Hepatocyte (in vitro differentiated cells): Measurements from ENCODE around the gene RPTOR. TPM values are rescaled to one million over a fixed set of nuclear protein-coding genes. Genes with fewer than 3 reads are reported as not detected.

Source experiments
- DNase-seq: peaks from one replicate; pipeline ENCODE4 v3.0.0-alpha.2; 2016; ENCODE audit warnings: low spot score
- H2AFZ ChIP-seq: fragments of 200-600 bp; sonication (generic); 2 replicates; pipeline ENCODE4 v1.6.0; 2016; ENCODE audit warnings: antibody characterized with exemption, mild to moderate bottlenecking
- H3K27ac ChIP-seq: fragments of 200-600 bp; sonication (generic); 2 replicates; pipeline ENCODE4 v1.5.1; 2016; ENCODE audit warnings: mild to moderate bottlenecking
- H3K27me3 ChIP-seq: fragments of 200-600 bp; sonication (generic); 2 replicates; pipeline ENCODE4 v1.6.1; 2016
- H3K36me3 ChIP-seq: fragments of 200-600 bp; sonication (generic); replicated peaks from 2 replicates; pipeline ENCODE4 v1.5.1; 2016; ENCODE audit warnings: low read depth; ENCODE audit not compliant: insufficient read depth
- H3K4me1 ChIP-seq: fragments of 200-600 bp; sonication (generic); 2 replicates; pipeline ENCODE4 v1.5.1; 2016; ENCODE audit warnings: mild to moderate bottlenecking, moderate library complexity; ENCODE audit not compliant: insufficient read depth
- H3K4me2 ChIP-seq: fragments of 200-600 bp; sonication (generic); 2 replicates; pipeline ENCODE4 v1.6.0; 2016
- H3K4me3 ChIP-seq: fragments of 200-600 bp; sonication (generic); 2 replicates; pipeline ENCODE4 v1.5.1; 2016; ENCODE audit warnings: mild to moderate bottlenecking
- H3K79me2 ChIP-seq: fragments of 200-600 bp; sonication (generic); 2 replicates; pipeline ENCODE4 v1.6.0; 2017; ENCODE audit warnings: mild to moderate bottlenecking
- H3K9me2 ChIP-seq: fragments of 200-600 bp; sonication (generic); replicated peaks from 2 replicates; pipeline ENCODE4 v1.6.0; 2017; ENCODE audit warnings: mild to moderate bottlenecking; ENCODE audit not compliant: insufficient read depth
- H3K9me3 ChIP-seq: fragments of 200-600 bp; sonication (generic); 2 replicates; pipeline ENCODE4 v1.5.1; 2016; ENCODE audit warnings: low read depth, mild to moderate bottlenecking
- H4K20me1 ChIP-seq: fragments of 200-600 bp; sonication (generic); 2 replicates; pipeline ENCODE4 v1.6.0; 2016; ENCODE audit warnings: mild to moderate bottlenecking; ENCODE audit not compliant: insufficient read depth, poor library complexity, severe bottlenecking
- EZH2 ChIP-seq: fragments of 200-600 bp; sonication (generic); IDR thresholded peaks from 2 replicates; pipeline ENCODE4 v1.6.1; 2016; ENCODE audit warnings: antibody characterized with exemption, mild to moderate bottlenecking, borderline replicate concordance
- EZH2phosphoT487 ChIP-seq: fragments of 200-600 bp; sonication (generic); IDR thresholded peaks from one replicate; pipeline ENCODE4 v1.6.1; 2018; ENCODE audit warnings: antibody characterized with exemption, mild to moderate bottlenecking, low read depth, moderate library complexity; ENCODE audit not compliant: unreplicated experiment, severe bottlenecking
- WGBS: methylation state at CpG from one replicate; pipeline ENCODE4 v1.1.6; 2016; ENCODE audit warnings: low lambda C conversion rate; ENCODE audit errors: missing lambda C conversion rate; 5-methylcytosine and 5-hydroxymethylcytosine counted together
- polyA plus RNA-seq: library from polyadenylated mRNA; unstranded; fragments of >200 nt; fragmentation: Nextera tagmentation; extraction: Ambion mirVana; gene quantifications from 2 replicates; pipeline ENCODE4 v1.2.1, GENCODE V29; 2016
- total RNA-seq: library from RNA; depleted of rRNA; stranded (reverse); fragments of >200 nt; gene quantifications from 2 replicates; pipeline ENCODE4 v1.2.3, GENCODE V29; 2014
- TF ChIP-seq, protein P1 (sequence below): fragments of 200-600 bp; sonication (generic); IDR thresholded peaks from 2 replicates; pipeline ENCODE4 v1.5.1; 2016; ENCODE audit warnings: antibody characterized with exemption, mild to moderate bottlenecking; ENCODE audit not compliant: poor library complexity

RPTOR gene
- total and polyA plus RNA-seq, 2 experiments from 2014 or later: 14.1 to 20.6 TPM

DNA sequence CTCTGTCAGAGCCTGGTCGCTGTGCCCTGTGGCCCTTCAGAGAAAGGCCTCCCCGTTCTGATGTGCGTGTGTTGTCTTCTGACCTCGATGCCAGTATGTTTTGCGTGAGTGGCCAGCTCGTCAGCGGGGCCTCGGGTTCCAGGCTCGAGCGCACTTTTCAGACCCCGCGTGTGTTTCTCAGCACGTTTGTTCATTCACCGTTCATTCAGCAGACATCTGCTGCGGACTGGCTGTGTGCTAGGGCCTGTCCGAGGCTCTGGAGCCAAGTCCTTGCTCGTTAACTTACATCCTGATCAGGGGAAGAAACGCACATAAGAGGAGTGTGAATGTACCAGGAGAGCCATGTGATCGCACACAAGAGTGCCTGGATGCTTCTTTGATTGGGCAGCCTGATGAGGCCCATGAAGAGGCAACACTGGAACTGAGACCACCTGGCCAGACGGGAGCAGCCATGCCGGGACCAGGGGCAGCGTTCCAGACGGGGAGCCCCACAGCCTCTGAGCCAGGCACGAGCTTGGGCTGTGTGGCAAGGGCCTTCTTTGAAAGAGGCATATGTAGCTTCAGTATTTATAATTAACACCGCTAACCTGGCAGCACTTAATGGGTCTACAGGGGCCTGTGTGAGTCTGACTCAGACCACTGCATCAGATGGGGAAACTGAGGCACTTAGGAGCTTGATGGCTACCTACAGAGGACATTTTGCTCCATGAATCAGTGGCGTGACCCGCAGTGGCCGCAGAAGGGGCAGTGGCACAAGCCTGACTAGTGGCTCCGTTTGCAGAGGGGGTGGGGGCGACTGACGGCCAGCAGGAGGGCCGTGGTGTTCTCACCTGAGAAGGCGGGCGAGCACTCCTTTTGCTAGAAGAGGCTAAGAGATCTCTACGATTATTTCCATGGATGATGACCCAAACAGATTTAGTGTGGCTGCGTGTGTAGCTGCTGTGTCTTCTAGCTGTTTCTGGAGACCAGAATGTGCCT lies 259.1 kb downstream of the RPTOR start:
- Histone ChIP-seq H3K27me3 (no peaks in the 10 kb centered on the region), H4K20me1 (no peaks in the 10 kb centered on the region), H3K36me3 (no peaks in the 10 kb centered on the region), H3K9me2 (no peaks in the 10 kb centered on the region), H3K9me3 (peaks cover 5% of the 10 kb centered on the region), H2AFZ (no peak overlapping the region), H3K79me2 (no peaks in the 10 kb centered on the region), H3K27ac (no peak overlapping the region), H3K4me2 (no peak overlapping the region), H3K4me3 (no peak overlapping the region), H3K4me1 (no peaks in the 10 kb centered on the region)
- TF ChIP-seq EZH2 (no peak), EZH2phosphoT487 (no peak)
- TF ChIP-seq, protein P1, sequence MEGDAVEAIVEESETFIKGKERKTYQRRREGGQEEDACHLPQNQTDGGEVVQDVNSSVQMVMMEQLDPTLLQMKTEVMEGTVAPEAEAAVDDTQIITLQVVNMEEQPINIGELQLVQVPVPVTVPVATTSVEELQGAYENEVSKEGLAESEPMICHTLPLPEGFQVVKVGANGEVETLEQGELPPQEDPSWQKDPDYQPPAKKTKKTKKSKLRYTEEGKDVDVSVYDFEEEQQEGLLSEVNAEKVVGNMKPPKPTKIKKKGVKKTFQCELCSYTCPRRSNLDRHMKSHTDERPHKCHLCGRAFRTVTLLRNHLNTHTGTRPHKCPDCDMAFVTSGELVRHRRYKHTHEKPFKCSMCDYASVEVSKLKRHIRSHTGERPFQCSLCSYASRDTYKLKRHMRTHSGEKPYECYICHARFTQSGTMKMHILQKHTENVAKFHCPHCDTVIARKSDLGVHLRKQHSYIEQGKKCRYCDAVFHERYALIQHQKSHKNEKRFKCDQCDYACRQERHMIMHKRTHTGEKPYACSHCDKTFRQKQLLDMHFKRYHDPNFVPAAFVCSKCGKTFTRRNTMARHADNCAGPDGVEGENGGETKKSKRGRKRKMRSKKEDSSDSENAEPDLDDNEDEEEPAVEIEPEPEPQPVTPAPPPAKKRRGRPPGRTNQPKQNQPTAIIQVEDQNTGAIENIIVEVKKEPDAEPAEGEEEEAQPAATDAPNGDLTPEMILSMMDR: no peak
- no peak for DNase-seq
- WGBS: 94% methylated on average over 36 of the region's 36 CpGs

DNA sequence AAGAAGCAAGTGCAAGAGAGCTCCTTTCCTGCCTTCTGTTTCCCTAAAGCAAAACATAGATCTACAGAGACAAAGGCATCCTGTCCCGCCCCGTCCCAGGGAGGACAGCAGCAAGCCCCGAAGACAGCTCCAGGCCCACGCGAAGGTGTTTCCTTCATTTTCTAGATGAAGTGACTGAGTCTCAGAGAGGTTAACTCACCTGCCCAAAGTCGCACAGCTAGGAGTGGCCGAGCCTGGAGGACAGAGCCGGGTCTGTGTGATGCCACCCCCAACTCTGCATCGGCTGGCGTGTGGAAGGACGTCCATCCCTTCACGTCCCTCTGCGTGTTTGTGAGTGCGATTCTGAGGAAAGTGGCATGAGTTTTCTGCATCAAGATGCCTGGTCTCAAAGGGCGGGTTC lies 259.8 kb downstream of the RPTOR start:
- no peaks in the 10 kb centered on the region for H3K4me1 ChIP-seq
- no peaks in the 10 kb centered on the region for H3K79me2 ChIP-seq
- no peak overlapping the region for H2AFZ ChIP-seq
- no peaks in the 10 kb centered on the region for H4K20me1 ChIP-seq
- peaks cover 5% of the 10 kb centered on the region for H3K9me3 ChIP-seq
- no peaks in the 10 kb centered on the region for H3K27me3 ChIP-seq
- WGBS: 95% methylated on average over 15 of the region's 15 CpGs
- no peaks in the 10 kb centered on the region for H3K36me3 ChIP-seq
- DNase-seq: no peak
- no peak for TF ChIP-seq EZH2
- TF ChIP-seq, protein P1: no peak
- TF ChIP-seq EZH2phosphoT487: no peak
- no peak overlapping the region for H3K27ac ChIP-seq
- H3K4me2 ChIP-seq: no peak overlapping the region
- H3K4me3 ChIP-seq: no peak overlapping the region
- no peaks in the 10 kb centered on the region for H3K9me2 ChIP-seq

DNA sequence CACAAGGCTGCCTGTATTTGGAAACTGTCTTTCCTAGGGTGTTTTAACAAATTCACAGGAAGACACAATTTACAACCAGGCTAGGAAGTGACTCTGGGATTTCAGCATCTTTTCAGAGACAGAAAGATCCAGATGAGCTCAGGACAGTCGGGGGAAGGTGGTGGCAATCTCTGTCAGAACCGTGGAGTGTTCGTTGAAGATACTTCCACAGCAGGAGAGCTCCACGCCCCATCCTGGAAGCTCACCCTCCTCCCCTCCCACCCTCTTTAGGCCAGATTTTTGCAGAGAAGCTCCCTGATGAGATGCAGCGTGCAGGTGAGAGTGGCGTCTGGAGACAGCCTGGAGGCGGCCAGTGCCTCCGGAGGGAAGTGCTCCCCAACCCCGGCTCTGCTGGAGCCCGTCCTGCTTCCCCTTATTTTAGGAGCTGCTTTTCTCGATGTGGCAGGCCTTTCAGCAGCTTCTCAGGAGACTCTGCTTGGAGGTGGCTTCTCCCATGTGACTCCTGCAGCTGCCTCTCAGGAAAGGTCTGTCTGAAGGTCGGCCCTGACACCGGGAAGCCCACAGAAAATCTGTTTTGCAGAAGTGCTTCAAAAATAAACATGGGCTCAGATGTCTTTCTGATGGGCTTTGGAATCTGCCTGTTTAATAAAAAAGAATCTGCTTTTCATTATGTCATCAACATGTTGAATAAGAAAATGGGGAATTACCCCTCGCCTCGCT lies 260.6 kb downstream of the RPTOR start:
- H3K9me3 ChIP-seq: peaks cover 5% of the 10 kb centered on the region
- no peak overlapping the region for H2AFZ ChIP-seq
- TF ChIP-seq EZH2phosphoT487: no peak
- peak overlapping the region; percentile 31 for H3K27ac ChIP-seq
- no peak overlapping the region for H3K4me3 ChIP-seq
- no peaks in the 10 kb centered on the region for H3K27me3 ChIP-seq
- no peak overlapping the region for H3K4me2 ChIP-seq
- no peaks in the 10 kb centered on the region for H3K36me3 ChIP-seq
- H3K4me1 ChIP-seq: no peaks in the 10 kb centered on the region
- no peak for DNase-seq
- WGBS: 60% methylated on average over 15 of the region's 15 CpGs
- H3K79me2 ChIP-seq: no peaks in the 10 kb centered on the region
- H3K9me2 ChIP-seq: no peaks in the 10 kb centered on the region
- no peaks in the 10 kb centered on the region for H4K20me1 ChIP-seq

DNA sequence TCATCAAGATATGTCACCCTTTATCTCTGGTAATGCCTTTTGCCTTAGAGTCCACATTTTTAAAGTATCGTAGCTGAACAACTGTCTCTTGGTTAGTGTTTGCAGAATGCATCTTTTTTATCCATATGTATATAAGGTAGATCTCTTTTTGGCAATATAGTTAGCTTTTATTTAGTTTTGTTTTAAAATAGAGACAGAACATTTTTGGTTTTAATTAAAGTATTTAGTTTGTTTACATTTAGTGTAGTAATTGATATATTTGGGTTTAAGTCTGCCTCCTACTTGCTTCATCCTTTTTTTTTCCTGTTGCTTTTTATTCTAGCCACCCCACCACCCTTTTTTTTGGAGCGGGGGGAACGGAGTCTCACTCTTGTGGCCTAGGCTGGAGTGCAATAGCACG lies 262.4 kb downstream of the RPTOR start:
- Histone ChIP-seq H4K20me1 (no peaks in the 10 kb centered on the region), H3K9me2 (no peaks in the 10 kb centered on the region), H3K4me1 (no peaks in the 10 kb centered on the region), H3K4me3 (no peak overlapping the region), H3K4me2 (no peak overlapping the region), H3K27me3 (no peaks in the 10 kb centered on the region), H2AFZ (no peak overlapping the region), H3K36me3 (no peaks in the 10 kb centered on the region), H3K79me2 (no peaks in the 10 kb centered on the region), H3K27ac (no peak overlapping the region), H3K9me3 (peaks cover 5% of the 10 kb centered on the region)
- DNase-seq: no peak
- whole genome bisulfite sequencing: 98% methylated on average over 4 of the region's 4 CpGs
- TF ChIP-seq EZH2phosphoT487: no peak
- TF ChIP-seq, protein P1: no peak
